ENCODE results near the gene SCGB3A2. TPM values are rescaled to one million over a fixed set of nuclear protein-coding genes. Genes with fewer than 3 reads are reported as not detected.
"Not testable (repeated sequence)": the region's sequence is repeated elsewhere in the genome, so short reads cannot be mapped to it uniquely, and the experiment has no call there.

SCGB3A2 gene
- total RNA-seq, 1 donor from 2014 or later, result not detected

DNA sequence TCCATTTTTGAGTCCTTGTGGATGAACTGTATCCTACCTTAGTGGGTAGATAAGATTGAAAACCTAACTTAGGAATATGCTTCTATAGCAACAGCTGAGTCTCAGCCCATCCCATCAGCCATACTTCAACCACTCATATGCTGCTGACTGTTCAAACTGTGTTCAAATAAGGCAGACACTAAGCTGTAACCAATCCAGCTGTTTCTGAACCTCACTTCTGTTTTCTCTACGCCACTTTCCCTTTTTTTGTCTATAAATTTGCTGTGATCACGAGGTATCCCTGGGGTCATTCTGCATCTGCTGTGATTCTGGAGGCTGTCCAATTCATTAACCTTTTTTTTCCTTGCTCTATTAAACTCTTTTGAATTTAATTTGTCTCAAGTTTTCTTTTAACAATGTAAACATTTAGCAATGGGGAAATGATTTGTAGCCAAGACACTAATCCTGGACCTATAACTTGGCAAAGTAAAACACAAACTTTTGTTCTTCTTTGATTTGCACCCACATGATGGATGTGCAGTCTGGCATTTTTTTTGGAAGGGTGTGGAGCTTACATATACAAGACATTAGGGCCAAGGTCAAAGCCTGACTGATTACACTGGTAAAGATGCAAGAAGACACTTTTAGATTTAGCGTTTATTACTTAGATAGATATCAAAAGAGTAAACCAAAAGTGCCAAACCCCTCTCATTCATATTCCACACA is 14.9 kb upstream of the SCGB3A2 start:
- Histone ChIP-seq H3K27ac (no peak overlapping the region), H3K4me3 (no peak overlapping the region), H3K27me3 (no peaks in the 10 kb centered on the region), H3K4me1 (no peaks in the 10 kb centered on the region), H3K36me3 (no peaks in the 10 kb centered on the region), H3K9me3 (no peaks in the 10 kb centered on the region)
- no peak for DNase-seq (ENCODE audit: low spot score in 2 of 2)
- TF ChIP-seq, protein P1, sequence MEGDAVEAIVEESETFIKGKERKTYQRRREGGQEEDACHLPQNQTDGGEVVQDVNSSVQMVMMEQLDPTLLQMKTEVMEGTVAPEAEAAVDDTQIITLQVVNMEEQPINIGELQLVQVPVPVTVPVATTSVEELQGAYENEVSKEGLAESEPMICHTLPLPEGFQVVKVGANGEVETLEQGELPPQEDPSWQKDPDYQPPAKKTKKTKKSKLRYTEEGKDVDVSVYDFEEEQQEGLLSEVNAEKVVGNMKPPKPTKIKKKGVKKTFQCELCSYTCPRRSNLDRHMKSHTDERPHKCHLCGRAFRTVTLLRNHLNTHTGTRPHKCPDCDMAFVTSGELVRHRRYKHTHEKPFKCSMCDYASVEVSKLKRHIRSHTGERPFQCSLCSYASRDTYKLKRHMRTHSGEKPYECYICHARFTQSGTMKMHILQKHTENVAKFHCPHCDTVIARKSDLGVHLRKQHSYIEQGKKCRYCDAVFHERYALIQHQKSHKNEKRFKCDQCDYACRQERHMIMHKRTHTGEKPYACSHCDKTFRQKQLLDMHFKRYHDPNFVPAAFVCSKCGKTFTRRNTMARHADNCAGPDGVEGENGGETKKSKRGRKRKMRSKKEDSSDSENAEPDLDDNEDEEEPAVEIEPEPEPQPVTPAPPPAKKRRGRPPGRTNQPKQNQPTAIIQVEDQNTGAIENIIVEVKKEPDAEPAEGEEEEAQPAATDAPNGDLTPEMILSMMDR (IDR thresholded peaks at IDR 0.05), result no peak
- intact Hi-C loops (cut with DNase I), result no loop called here

DNA sequence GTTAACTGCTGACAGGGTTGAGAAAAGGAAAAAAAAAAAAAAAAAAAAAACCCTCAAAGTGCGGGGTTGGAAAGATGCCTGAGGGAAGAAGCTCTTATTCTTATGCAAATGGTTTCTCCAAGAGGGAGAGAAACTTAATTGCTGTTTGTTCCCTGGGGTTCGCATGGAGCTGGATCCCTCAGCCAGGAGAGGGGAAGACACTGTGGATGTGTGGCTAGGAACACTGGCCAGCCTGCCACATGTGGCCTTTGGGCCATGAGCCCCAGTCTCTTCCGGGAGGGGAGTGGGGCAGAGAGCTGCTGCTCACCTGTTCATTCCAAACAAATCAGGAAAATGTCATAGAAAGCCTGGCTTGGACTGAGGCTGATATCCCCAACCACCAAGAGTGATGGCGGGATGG is 9.4 kb upstream of the SCGB3A2 start:
- intact Hi-C loops (cut with DNase I), result no loop called here
- H3K9me3 ChIP-seq, result no peaks in the 10 kb centered on the region
- H3K27ac ChIP-seq, result no peak overlapping the region
- DNase-seq (ENCODE audit: low spot score in 2 of 2), result no peak
- TF ChIP-seq, protein P1 (IDR thresholded peaks at IDR 0.05), result no peak
- H3K36me3 ChIP-seq, result peaks cover 0 to 6% of the 10 kb centered on the region in 2 donors
- no peak overlapping the region for H3K4me3 ChIP-seq
- H3K4me1 ChIP-seq, result no peaks in the 10 kb centered on the region
- H3K27me3 ChIP-seq, result no peaks in the 10 kb centered on the region

DNA sequence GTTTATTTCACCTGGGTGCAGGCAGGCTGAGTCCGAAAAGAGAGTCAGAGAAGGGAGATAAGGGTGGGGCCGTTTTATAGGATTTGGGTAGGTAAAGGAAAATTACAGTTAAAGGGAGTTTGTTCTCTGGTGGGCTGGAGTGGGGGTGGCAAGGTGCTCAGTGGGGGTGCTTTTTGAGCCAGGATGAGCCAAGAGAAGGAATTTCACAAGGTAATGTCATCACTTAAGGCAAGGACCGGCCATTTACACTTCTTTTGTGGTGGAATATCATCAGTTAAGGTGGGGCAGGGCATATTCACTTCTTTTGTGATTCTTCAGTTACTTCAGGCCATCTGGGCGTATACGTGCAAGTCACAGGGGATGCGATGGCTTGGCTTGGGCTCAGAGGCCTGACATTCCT is 8.6 kb upstream of the SCGB3A2 start:
- H3K27ac ChIP-seq; DNase-seq (ENCODE audit: low spot score in 2 of 2); H3K36me3 ChIP-seq; H3K27me3 ChIP-seq; H3K9me3 ChIP-seq; H3K4me1 ChIP-seq; intact Hi-C loops (cut with DNase I); H3K4me3 ChIP-seq: not testable (repeated sequence)

DNA sequence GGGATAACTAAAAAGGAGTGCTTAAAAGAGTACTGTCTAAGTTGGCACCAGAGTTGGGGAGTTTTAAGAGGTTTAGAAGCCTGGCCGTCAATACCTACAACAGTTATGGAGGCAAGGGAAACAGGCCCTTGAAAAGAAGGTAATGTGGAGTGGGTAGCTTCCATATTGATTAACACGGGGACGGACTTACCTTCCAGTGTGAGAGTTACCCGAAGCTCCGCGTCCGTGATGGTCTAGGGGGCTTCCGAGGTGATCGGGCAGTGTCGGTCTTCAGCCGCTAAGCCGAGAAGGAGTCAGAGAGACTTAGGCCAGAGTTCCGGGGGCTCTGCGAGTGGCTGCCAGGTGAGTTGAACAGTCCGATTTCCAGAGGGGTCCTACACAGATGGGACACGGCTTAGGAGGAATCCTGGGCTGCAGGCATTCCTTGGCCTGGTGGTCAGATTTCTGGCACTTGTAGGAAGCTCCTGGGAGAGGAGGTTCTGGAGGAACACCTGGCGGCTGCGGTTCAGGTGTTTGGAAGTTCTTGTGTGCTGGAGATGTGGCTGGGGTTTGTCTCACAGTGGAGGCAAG is 6.4 kb upstream of the SCGB3A2 start:
- H3K9me3 ChIP-seq; H3K27me3 ChIP-seq; DNase-seq (ENCODE audit: low spot score in 2 of 2); H3K36me3 ChIP-seq; H3K27ac ChIP-seq; intact Hi-C loops (cut with DNase I); H3K4me1 ChIP-seq; H3K4me3 ChIP-seq: not testable (repeated sequence)

DNA sequence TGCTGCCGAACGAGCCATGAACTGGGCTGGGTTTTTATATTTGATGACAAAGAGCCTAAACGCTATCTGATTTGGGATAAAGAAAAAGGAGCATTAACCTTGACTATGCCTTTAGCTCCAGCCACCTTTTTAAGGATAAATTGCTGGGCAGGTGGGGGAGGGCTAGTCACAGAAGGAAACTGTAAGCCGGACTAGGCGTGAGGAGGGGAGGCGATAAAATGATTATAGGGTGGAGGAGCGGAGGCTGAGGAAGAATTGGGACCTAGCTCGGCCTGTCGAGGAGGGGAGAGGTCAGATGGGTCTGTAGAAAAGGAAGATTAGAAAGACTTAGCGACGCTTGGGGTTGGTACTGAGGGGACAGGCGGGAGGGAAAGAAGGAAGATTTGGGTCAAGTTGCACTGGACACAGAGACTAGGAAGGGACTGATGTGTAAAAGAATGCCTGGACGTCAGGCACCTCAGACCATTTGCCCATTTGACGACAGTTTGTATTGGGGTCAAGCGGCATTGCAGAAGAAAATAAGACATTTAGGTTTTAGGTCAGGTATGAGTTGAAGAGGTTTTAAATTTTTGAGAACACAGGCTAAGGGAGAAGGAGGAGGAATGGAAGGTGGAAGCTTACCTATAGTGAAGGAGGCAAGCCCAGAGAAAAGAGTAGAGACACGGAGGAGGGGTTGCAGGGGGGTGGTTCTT is 5.6 kb upstream of the SCGB3A2 start:
- H3K9me3 ChIP-seq; H3K27ac ChIP-seq; H3K4me3 ChIP-seq; DNase-seq (ENCODE audit: low spot score in 2 of 2); H3K27me3 ChIP-seq; H3K36me3 ChIP-seq; H3K4me1 ChIP-seq; intact Hi-C loops (cut with DNase I): not testable (repeated sequence)

DNA sequence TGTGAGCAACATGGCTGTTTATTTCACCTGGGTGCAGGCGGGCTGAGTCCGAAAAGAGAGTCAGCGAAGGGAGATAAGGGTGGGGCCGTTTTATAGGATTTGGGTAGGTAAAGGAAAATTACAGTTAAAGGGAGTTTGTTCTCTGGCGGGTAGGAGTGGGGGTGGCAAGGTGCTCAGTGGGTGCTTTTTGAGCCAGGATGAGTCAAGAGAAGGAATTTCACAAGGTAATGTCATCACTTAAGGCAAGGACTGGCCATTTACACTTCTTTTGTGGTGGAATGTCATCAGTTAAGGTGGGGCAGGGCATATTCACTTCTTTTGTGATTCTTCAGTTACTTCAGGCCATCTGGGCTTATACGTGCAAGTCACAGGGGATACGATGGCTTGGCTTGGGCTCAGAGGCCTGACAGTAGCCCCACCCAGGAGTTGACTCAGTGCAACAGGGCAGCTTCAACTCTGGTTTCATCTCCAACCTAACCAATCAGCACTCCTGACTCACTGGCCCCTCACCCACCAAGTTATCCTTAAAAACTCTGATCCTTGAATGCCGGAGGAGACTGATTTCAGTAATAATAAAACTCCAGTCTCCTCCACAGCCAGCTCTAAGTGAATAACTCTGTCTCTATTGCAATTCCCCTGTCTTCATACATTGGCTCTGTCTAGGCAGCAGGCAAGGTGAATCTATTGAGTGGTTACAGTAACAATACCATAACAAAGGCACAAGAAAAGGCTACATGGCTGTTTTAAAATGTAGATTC is 4.2 kb upstream of the SCGB3A2 start:
- DNase-seq (ENCODE audit: low spot score in 2 of 2); H3K4me1 ChIP-seq; H3K36me3 ChIP-seq; H3K27me3 ChIP-seq; H3K27ac ChIP-seq; H3K4me3 ChIP-seq; intact Hi-C loops (cut with DNase I); H3K9me3 ChIP-seq: not testable (repeated sequence)

DNA sequence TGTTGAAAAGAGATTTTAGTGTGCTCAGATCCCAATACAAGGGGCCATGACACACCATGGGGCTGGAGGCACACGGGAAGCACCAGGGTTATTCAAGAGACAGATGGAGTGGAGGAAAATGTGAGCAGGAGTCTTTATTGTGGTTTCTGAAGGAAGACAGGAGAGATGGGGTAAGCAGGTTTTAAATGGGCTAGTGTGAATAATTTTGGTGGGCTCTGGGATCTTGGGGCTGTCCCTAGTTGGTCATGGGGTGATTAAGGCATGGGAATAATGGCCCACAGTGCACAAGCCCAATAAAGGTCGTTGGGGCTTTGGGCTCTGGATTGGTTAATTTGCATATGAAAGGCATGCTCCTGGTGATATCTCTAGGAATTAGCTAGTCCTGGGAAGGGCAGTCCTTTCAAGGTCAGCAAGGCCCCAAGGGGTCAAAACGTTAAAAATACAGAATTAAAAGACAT is 3.6 kb upstream of the SCGB3A2 start:
- no peak overlapping the region for H3K27ac ChIP-seq
- TF ChIP-seq, protein P1 (IDR thresholded peaks at IDR 0.05), result no peak
- H3K27me3 ChIP-seq, result no peaks in the 10 kb centered on the region
- H3K4me3 ChIP-seq, result no peak overlapping the region
- DNase-seq (ENCODE audit: low spot score in 2 of 2), result no peak
- intact Hi-C loops (cut with DNase I), result no loop called here
- no peaks in the 10 kb centered on the region for H3K4me1 ChIP-seq
- H3K9me3 ChIP-seq, result no peaks in the 10 kb centered on the region
- H3K36me3 ChIP-seq, result no peaks in the 10 kb centered on the region
